NCI-H2081 treated with DMSO at 0.1 percent for 48 hours (cell line): Measurements from ENCODE around the gene TCF7.

Experiments used
- DNase-seq: peaks from one replicate; lab custom pipeline; 2025; lab: John Stamatoyannopoulos, UW

The TCF7 gene

GRCh38 chr5:134131165-134131564 is 16.7 kb downstream of the TCF7 start:
- DNase-seq: no peak

- no peak for DNase-seq
Measured at GRCh38 chr5:134131578-134132350, 17.3 kb downstream of the TCF7 start.

GRCh38 chr5:134132372-134133187 is 18.1 kb downstream of the TCF7 start:
- no peak for DNase-seq

GRCh38 chr5:134133188-134133994 is 18.9 kb downstream of the TCF7 start:
- no peak for DNase-seq

GRCh38 chr5:134133995-134134541 is 19.6 kb downstream of the TCF7 start:
- DNase-seq: no peak

GRCh38 chr5:134135091-134135655 is 20.7 kb downstream of the TCF7 start:
- DNase-seq: no peak

GRCh38 chr5:134136221-134136631 is 21.7 kb downstream of the TCF7 start:
- no peak for DNase-seq

GRCh38 chr5:134136771-134137170 is 22.3 kb downstream of the TCF7 start:
- DNase-seq: no peak

- DNase-seq: no peak
Measured at GRCh38 chr5:134138416-134139376, 24.2 kb downstream of the TCF7 start.

- no peak for DNase-seq
Measured at GRCh38 chr5:134139377-134139851, 24.9 kb downstream of the TCF7 start.

- DNase-seq: no peak
Measured at GRCh38 chr5:134139891-134140469, 25.5 kb downstream of the TCF7 start.

GRCh38 chr5:134140530-134141201 is 26.2 kb downstream of the TCF7 start:
- DNase-seq: no peak

- DNase-seq: no peak
Measured at GRCh38 chr5:134141331-134142050, 27.0 kb downstream of the TCF7 start.

- DNase-seq: no peak
Measured at GRCh38 chr5:134142052-134142451, 27.6 kb downstream of the TCF7 start.

GRCh38 chr5:134142806-134143205 is 28.3 kb downstream of the TCF7 start:
- no peak for DNase-seq

GRCh38 chr5:134143431-134143830 is 28.9 kb downstream of the TCF7 start:
- DNase-seq: no peak

GRCh38 chr5:134143944-134144941 is 29.8 kb downstream of the TCF7 start:
- no peak for DNase-seq
